PC-9 (cell line): Measurements from ENCODE around the gene MASP1.

ENCODE experiments used
- CTCF ChIP-seq: fragments of 200-600 bp; sonication (generic); conservative IDR thresholded peaks from 2 replicates; pipeline ENCODE4 v1.6.1; 2017; ENCODE audit warnings: mixed run types, antibody characterized with exemption, mild to moderate bottlenecking, moderate library complexity
- EZH2 ChIP-seq: fragments of 200-600 bp; sonication (generic); IDR thresholded peaks from 2 replicates; pipeline ENCODE4 v1.8.0; 2017; ENCODE audit warnings: antibody characterized with exemption, low read depth

- no peak for TF ChIP-seq CTCF
- no peak for TF ChIP-seq EZH2
Measured at GRCh38 chr3:187267306-187267705, 24.2 kb downstream of the MASP1 start.
